Liver (tissue), 9 donors: Measurements from ENCODE around the gene B3GAT2. TPM values are rescaled to one million over a fixed set of nuclear protein-coding genes. Genes with fewer than 3 reads are reported as not detected.

Experiments
- DNase-seq: peaks from one replicate; pipeline ENCODE4 v3.0.0-alpha.2; 2017; ENCODE audit warnings: low spot score
- H3K27ac ChIP-seq, 2 donors: one replicate each; pipeline ENCODE4 v1.7.0; 2013; ENCODE audit warnings: inconsistent platforms in 2 of 2, low read length in 2 of 2, control low read depth in 1 of 2, low read depth in 1 of 2, mild to moderate bottlenecking in 1 of 2
- H3K27me3 ChIP-seq, 4 donors: one replicate each; pipeline versions ENCODE4 v1.6.1 to v1.7.0; 2013; ENCODE audit warnings: low read length in 3 of 4, inconsistent platforms in 1 of 4, mild to moderate bottlenecking in 1 of 4, moderate library complexity in 1 of 4; ENCODE audit not compliant: control insufficient read depth in 4 of 4, insufficient read depth in 4 of 4
- H3K36me3 ChIP-seq, 4 donors: one replicate each; pipeline versions ENCODE4 v1.6.1 to v1.7.0; 2013; ENCODE audit warnings: low read length in 3 of 4, mild to moderate bottlenecking in 3 of 4, low read depth in 1 of 4, moderate library complexity in 1 of 4; ENCODE audit not compliant: control insufficient read depth in 4 of 4, insufficient read depth in 3 of 4
- H3K4me1 ChIP-seq, 4 donors: one replicate each; pipeline versions ENCODE4 v1.6.1 to v1.7.0; 2013; ENCODE audit warnings: low read length in 3 of 4, mild to moderate bottlenecking in 3 of 4, moderate library complexity in 1 of 4; ENCODE audit not compliant: control insufficient read depth in 4 of 4, insufficient read depth in 4 of 4
- H3K4me3 ChIP-seq, 3 donors: one replicate each; pipeline versions ENCODE4 v1.6.1 to v1.7.0; 2013; ENCODE audit warnings: low read length in 3 of 3, control low read depth in 1 of 3, low read depth in 1 of 3, mild to moderate bottlenecking in 1 of 3
- H3K9ac ChIP-seq, 2 donors: one replicate each; pipeline ENCODE4 v1.7.0; 2013; ENCODE audit warnings: low read length in 2 of 2, mild to moderate bottlenecking in 2 of 2, moderate library complexity in 2 of 2, control low read depth in 1 of 2, low read depth in 1 of 2
- H3K9me3 ChIP-seq, 4 donors: one replicate each; pipeline versions ENCODE4 v1.6.1 to v1.7.0; 2013; ENCODE audit warnings: low read length in 3 of 4; ENCODE audit not compliant: control insufficient read depth in 4 of 4
- EGR1 ChIP-seq, 2 donors: IDR thresholded peaks; 2 replicates each; pipeline ENCODE4 v1.6.1; 2016 to 2018; ENCODE audit warnings: antibody characterized with exemption in 2 of 2, low read depth in 2 of 2
- FOXA1 ChIP-seq: IDR thresholded peaks from 2 replicates; pipeline ENCODE4 v1.6.1; 2016; ENCODE audit warnings: antibody characterized with exemption
- FOXA2 ChIP-seq: IDR thresholded peaks from 2 replicates; pipeline ENCODE4 v1.6.1; 2016; ENCODE audit warnings: antibody characterized with exemption
- GABPA ChIP-seq, 2 donors: IDR thresholded peaks in 1 of 2; conservative IDR thresholded peaks in 1 of 2; 2 replicates each; pipeline ENCODE4 v1.6.1; 2016; ENCODE audit warnings: antibody characterized with exemption in 2 of 2, mild to moderate bottlenecking in 1 of 2, moderate library complexity in 1 of 2
- HNF4A ChIP-seq, 2 donors: conservative IDR thresholded peaks; 2 replicates each; pipeline ENCODE4 v1.6.1; 2016; ENCODE audit warnings: antibody characterized with exemption in 2 of 2, mild to moderate bottlenecking in 2 of 2
- HNF4G ChIP-seq: IDR thresholded peaks from 2 replicates; pipeline ENCODE4 v1.6.1; 2016; ENCODE audit warnings: antibody characterized with exemption
- JUND ChIP-seq, 2 donors: IDR thresholded peaks; 2 replicates each; pipeline ENCODE4 v1.6.1; 2016; ENCODE audit warnings: antibody characterized with exemption in 2 of 2
- NR2F2 ChIP-seq: IDR thresholded peaks from 2 replicates; pipeline ENCODE4 v1.6.1; 2016; ENCODE audit warnings: antibody characterized with exemption
- RAD21 ChIP-seq, 2 donors: IDR thresholded peaks; 2 replicates each; pipeline ENCODE4 v1.6.1; 2016; ENCODE audit warnings: antibody characterized with exemption in 2 of 2, mild to moderate bottlenecking in 2 of 2
- RXRA ChIP-seq, 2 donors: IDR thresholded peaks; 2 replicates each; pipeline ENCODE4 v1.6.1; 2017 to 2018; ENCODE audit warnings: antibody characterized with exemption in 2 of 2, mild to moderate bottlenecking in 1 of 2
- SP1 ChIP-seq: IDR thresholded peaks from 2 replicates; pipeline ENCODE4 v1.6.1; 2018; ENCODE audit warnings: antibody characterized with exemption, mild to moderate bottlenecking
- TAF1 ChIP-seq: conservative IDR thresholded peaks from 2 replicates; pipeline ENCODE4 v1.6.1; 2016; ENCODE audit warnings: antibody characterized with exemption, mild to moderate bottlenecking
- YY1 ChIP-seq: IDR thresholded peaks from 2 replicates; pipeline ENCODE4 v1.6.1; 2016; ENCODE audit warnings: antibody characterized with exemption, mild to moderate bottlenecking
- WGBS: extraction: QIAGEN DNeasy Blood & Tissue Kit; methylation state at CpG from one replicate; pipeline ENCODE4 v1.1.7; 2013; 5-methylcytosine and 5-hydroxymethylcytosine counted together
- polyA plus RNA-seq, 2 donors: library from polyadenylated mRNA; stranded (reverse) in 1 of 2; unstranded in 1 of 2; fragments of 200-250 nt in 1 of 2; fragments of >200 nt in 1 of 2; fragmentation: Nextera tagmentation in 1 of 2; extraction: Ambion mirVana in 1 of 2; gene quantifications; one replicate each; pipeline versions ENCODE4 v1.2.1 to v1.2.3, GENCODE V29; 2013 to 2015
- total RNA-seq, 2 donors: library from RNA; depleted of rRNA; stranded (reverse); fragments of >200 nt; gene quantifications; one replicate each; pipeline ENCODE4 v1.2.3, GENCODE V29; 2014
- TF ChIP-seq, protein P1 (sequence below): IDR thresholded peaks from 2 replicates; pipeline ENCODE4 v1.6.1; 2016; ENCODE audit warnings: antibody characterized with exemption
- TF ChIP-seq, protein P2 (sequence below): IDR thresholded peaks from 2 replicates; pipeline ENCODE4 v1.6.1; 2016; ENCODE audit warnings: antibody characterized with exemption
- TF ChIP-seq, protein P3 (sequence below): IDR thresholded peaks from 2 replicates; pipeline ENCODE4 v1.6.1; 2016; ENCODE audit warnings: antibody characterized with exemption, mild to moderate bottlenecking
- TF ChIP-seq, protein P4 (sequence below): IDR thresholded peaks from 2 replicates; pipeline ENCODE4 v1.6.1; 2016; ENCODE audit warnings: antibody characterized with exemption
- TF ChIP-seq, protein P5 (sequence below): fragments of 150-350 bp; IDR thresholded peaks from 2 replicates; pipeline ENCODE4 v1.5.1; 2017; ENCODE audit warnings: improper control_type of control experiment, low read depth, low read length; ENCODE audit not compliant: missing input control
- donor health status: healthy.
- donor health status: healthy.
- donor health status: healthy.
- donor health status: healthy.
- donor health status: healthy.

Gene B3GAT2
- total and polyA plus RNA-seq, 4 donors: under 0.01 to 0.97 (median 0.36) TPM

DNA sequence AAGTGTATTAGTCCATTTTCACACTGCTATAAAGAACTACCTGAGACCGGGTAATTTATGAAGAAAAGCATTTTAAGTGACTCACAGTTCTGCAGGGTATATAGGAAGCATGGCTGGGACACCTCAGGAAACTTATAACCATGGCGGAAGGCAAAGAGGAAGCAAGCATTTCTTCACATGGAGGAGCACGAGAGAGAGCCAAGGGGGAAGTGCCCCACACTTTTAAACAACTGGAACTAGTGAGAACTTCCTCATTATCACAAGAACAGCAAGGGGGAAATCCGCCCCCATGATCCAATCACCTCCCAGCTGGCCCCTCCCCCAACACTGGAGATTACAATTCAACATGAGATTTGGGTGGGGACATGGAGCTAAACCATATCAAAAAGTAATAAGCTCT, 28.3 kb upstream of the B3GAT2 start:
- H3K27ac ChIP-seq: no peak overlapping the region
- no peaks in the 10 kb centered on the region for H3K36me3 ChIP-seq
- no peaks in the 10 kb centered on the region for H3K9me3 ChIP-seq
- H3K27me3 ChIP-seq: no peaks in the 10 kb centered on the region
- no peak for DNase-seq
- H3K9ac ChIP-seq: no peak overlapping the region
- H3K4me1 ChIP-seq: no peaks in the 10 kb centered on the region
- 80% methylated on average over 4 of the region's 4 CpGs for WGBS
- TF ChIP-seq, protein P1, sequence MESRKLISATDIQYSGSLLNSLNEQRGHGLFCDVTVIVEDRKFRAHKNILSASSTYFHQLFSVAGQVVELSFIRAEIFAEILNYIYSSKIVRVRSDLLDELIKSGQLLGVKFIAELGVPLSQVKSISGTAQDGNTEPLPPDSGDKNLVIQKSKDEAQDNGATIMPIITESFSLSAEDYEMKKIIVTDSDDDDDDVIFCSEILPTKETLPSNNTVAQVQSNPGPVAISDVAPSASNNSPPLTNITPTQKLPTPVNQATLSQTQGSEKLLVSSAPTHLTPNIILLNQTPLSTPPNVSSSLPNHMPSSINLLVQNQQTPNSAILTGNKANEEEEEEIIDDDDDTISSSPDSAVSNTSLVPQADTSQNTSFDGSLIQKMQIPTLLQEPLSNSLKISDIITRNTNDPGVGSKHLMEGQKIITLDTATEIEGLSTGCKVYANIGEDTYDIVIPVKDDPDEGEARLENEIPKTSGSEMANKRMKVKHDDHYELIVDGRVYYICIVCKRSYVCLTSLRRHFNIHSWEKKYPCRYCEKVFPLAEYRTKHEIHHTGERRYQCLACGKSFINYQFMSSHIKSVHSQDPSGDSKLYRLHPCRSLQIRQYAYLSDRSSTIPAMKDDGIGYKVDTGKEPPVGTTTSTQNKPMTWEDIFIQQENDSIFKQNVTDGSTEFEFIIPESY: no peak
- TF ChIP-seq RXRA (IDR thresholded peaks at IDR 0.05) (no peak), HNF4A (conservative IDR thresholded peaks at IDR 0.05) (no peak), TAF1 (no peak), EGR1 (IDR thresholded peaks at IDR 0.05; ENCODE audit: low read depth in 2 of 2) (no peak), FOXA1 (no peak), JUND (IDR thresholded peaks at IDR 0.05) (no peak), GABPA (IDR thresholded peaks at IDR 0.05 in 1 of 2, conservative IDR thresholded peaks at IDR 0.05 in 1 of 2) (no peak), YY1 (no peak), RAD21 (IDR thresholded peaks at IDR 0.05) (no peak), FOXA2 (no peak), NR2F2 (no peak), SP1 (no peak), HNF4G (no peak)
- TF ChIP-seq, protein P2, sequence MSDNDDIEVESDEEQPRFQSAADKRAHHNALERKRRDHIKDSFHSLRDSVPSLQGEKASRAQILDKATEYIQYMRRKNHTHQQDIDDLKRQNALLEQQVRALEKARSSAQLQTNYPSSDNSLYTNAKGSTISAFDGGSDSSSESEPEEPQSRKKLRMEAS: no peak
- TF ChIP-seq, protein P3, sequence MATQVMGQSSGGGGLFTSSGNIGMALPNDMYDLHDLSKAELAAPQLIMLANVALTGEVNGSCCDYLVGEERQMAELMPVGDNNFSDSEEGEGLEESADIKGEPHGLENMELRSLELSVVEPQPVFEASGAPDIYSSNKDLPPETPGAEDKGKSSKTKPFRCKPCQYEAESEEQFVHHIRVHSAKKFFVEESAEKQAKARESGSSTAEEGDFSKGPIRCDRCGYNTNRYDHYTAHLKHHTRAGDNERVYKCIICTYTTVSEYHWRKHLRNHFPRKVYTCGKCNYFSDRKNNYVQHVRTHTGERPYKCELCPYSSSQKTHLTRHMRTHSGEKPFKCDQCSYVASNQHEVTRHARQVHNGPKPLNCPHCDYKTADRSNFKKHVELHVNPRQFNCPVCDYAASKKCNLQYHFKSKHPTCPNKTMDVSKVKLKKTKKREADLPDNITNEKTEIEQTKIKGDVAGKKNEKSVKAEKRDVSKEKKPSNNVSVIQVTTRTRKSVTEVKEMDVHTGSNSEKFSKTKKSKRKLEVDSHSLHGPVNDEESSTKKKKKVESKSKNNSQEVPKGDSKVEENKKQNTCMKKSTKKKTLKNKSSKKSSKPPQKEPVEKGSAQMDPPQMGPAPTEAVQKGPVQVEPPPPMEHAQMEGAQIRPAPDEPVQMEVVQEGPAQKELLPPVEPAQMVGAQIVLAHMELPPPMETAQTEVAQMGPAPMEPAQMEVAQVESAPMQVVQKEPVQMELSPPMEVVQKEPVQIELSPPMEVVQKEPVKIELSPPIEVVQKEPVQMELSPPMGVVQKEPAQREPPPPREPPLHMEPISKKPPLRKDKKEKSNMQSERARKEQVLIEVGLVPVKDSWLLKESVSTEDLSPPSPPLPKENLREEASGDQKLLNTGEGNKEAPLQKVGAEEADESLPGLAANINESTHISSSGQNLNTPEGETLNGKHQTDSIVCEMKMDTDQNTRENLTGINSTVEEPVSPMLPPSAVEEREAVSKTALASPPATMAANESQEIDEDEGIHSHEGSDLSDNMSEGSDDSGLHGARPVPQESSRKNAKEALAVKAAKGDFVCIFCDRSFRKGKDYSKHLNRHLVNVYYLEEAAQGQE: no peak
- H3K4me3 ChIP-seq: no peak overlapping the region

DNA sequence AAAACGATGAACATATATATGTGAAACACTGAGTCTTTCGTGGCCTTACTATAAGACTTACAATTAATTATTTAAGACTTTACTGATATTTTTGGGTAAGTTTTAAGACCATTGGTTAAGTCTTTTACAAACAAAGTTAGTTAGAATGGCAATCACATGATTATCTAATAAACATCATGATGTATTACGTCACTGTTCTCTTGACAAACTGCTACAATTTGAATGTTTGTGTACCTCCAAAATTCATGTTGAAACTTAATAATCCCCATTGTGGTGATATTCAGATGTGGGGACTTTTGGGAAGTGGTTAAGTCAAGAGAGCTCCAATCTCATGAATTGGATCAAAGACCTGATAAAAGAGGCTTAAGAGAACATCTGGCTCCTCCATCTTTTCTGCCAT, 25.9 kb upstream of the B3GAT2 start:
- H3K4me1 ChIP-seq: no peaks in the 10 kb centered on the region
- H3K27ac ChIP-seq: no peak overlapping the region
- no peaks in the 10 kb centered on the region for H3K9me3 ChIP-seq
- WGBS: 89% methylated on average over 3 of the region's 3 CpGs
- H3K27me3 ChIP-seq: no peaks in the 10 kb centered on the region
- no peak for DNase-seq
- H3K4me3 ChIP-seq: no peak overlapping the region
- no peak overlapping the region for H3K9ac ChIP-seq
- H3K36me3 ChIP-seq: no peaks in the 10 kb centered on the region
- TF ChIP-seq, protein P1: no peak
- TF ChIP-seq HNF4A (conservative IDR thresholded peaks at IDR 0.05): no peak
- TF ChIP-seq GABPA (IDR thresholded peaks at IDR 0.05 in 1 of 2, conservative IDR thresholded peaks at IDR 0.05 in 1 of 2): no peak
- no peak for TF ChIP-seq EGR1 (IDR thresholded peaks at IDR 0.05; ENCODE audit: low read depth in 2 of 2)
- TF ChIP-seq, protein P2: no peak
- no peak for TF ChIP-seq YY1
- no peak for TF ChIP-seq SP1
- TF ChIP-seq, protein P3: no peak
- TF ChIP-seq, protein P4, sequence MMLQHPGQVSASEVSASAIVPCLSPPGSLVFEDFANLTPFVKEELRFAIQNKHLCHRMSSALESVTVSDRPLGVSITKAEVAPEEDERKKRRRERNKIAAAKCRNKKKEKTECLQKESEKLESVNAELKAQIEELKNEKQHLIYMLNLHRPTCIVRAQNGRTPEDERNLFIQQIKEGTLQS: no peak
- TF ChIP-seq FOXA2: no peak
- TF ChIP-seq FOXA1: no peak
- TF ChIP-seq, protein P5, sequence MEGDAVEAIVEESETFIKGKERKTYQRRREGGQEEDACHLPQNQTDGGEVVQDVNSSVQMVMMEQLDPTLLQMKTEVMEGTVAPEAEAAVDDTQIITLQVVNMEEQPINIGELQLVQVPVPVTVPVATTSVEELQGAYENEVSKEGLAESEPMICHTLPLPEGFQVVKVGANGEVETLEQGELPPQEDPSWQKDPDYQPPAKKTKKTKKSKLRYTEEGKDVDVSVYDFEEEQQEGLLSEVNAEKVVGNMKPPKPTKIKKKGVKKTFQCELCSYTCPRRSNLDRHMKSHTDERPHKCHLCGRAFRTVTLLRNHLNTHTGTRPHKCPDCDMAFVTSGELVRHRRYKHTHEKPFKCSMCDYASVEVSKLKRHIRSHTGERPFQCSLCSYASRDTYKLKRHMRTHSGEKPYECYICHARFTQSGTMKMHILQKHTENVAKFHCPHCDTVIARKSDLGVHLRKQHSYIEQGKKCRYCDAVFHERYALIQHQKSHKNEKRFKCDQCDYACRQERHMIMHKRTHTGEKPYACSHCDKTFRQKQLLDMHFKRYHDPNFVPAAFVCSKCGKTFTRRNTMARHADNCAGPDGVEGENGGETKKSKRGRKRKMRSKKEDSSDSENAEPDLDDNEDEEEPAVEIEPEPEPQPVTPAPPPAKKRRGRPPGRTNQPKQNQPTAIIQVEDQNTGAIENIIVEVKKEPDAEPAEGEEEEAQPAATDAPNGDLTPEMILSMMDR: no peak
- no peak for TF ChIP-seq RAD21 (IDR thresholded peaks at IDR 0.05)
- no peak for TF ChIP-seq NR2F2
- TF ChIP-seq HNF4G: no peak
- no peak for TF ChIP-seq RXRA (IDR thresholded peaks at IDR 0.05)
